ENCODE measurements around the gene CCDC97. TPM values are rescaled to one million over a fixed set of nuclear protein-coding genes. Genes with fewer than 3 reads are reported as not detected.
"Not testable (repeated sequence)": the region's sequence is repeated elsewhere in the genome, so short reads cannot be mapped to it uniquely, and the experiment has no call there.

Gene CCDC97
- total RNA-seq, 2 donors from 2014 or later: 8.1 to 16.2 TPM

GRCh38 chr19:41335467-41335866, 25.5 kb downstream of the CCDC97 start:
- H3K4me1 ChIP-seq: no peaks in the 10 kb centered on the region
- H3K9me3 ChIP-seq: no peaks in the 10 kb centered on the region
- no peak overlapping the region for H3K27ac ChIP-seq
- no peak for TF ChIP-seq CTCF (IDR thresholded peaks at IDR 0.05)
- H3K4me3 ChIP-seq: no peak overlapping the region
- no peak for DNase-seq (ENCODE audit: low spot score)
- peaks cover 26% of the 10 kb centered on the region for H3K36me3 ChIP-seq
- H3K27me3 ChIP-seq: no peaks in the 10 kb centered on the region

GRCh38 chr19:41339936-41340335, 30.0 kb downstream of the CCDC97 start:
- no peaks in the 10 kb centered on the region for H3K27me3 ChIP-seq
- H3K4me3 ChIP-seq: no peak overlapping the region
- peaks cover 24% of the 10 kb centered on the region for H3K36me3 ChIP-seq
- H3K4me1 ChIP-seq: no peaks in the 10 kb centered on the region
- no peak for DNase-seq (ENCODE audit: low spot score)
- H3K9me3 ChIP-seq: no peaks in the 10 kb centered on the region
- TF ChIP-seq CTCF (IDR thresholded peaks at IDR 0.05): no peak
- H3K27ac ChIP-seq: no peak overlapping the region

GRCh38 chr19:41341669-41342490, 31.9 kb downstream of the CCDC97 start:
- Histone ChIP-seq H3K4me1 (no peaks in the 10 kb centered on the region), H3K27me3 (no peaks in the 10 kb centered on the region), H3K36me3 (peaks cover 17% of the 10 kb centered on the region), H3K4me3 (no peak overlapping the region), H3K9me3 (no peaks in the 10 kb centered on the region), H3K27ac (no peak overlapping the region)
- no peak for TF ChIP-seq CTCF (IDR thresholded peaks at IDR 0.05)
- DNase-seq (ENCODE audit: low spot score): no peak

- H3K36me3 ChIP-seq: peaks cover 23% of the 10 kb centered on the region
- TF ChIP-seq CTCF (IDR thresholded peaks at IDR 0.05): no peak
- H3K27me3 ChIP-seq: no peaks in the 10 kb centered on the region
- no peaks in the 10 kb centered on the region for H3K9me3 ChIP-seq
- H3K27ac ChIP-seq: no peak overlapping the region
- no peak for DNase-seq (ENCODE audit: low spot score)
- no peak overlapping the region for H3K4me3 ChIP-seq
- H3K4me1 ChIP-seq: peaks cover 0 to under 1% of the 10 kb centered on the region in 2 donors
Observed at GRCh38 chr19:41344162-41344561, 34.2 kb downstream of the CCDC97 start.

- Histone ChIP-seq H3K4me1 (peaks cover 0 to 22% of the 10 kb centered on the region in 2 donors), H3K36me3 (peaks cover 23% of the 10 kb centered on the region)
- H3K27ac ChIP-seq; DNase-seq (ENCODE audit: low spot score); H3K9me3 ChIP-seq; H3K4me3 ChIP-seq; H3K27me3 ChIP-seq: not testable (repeated sequence)
Observed at GRCh38 chr19:41346916-41347315, 36.9 kb downstream of the CCDC97 start.

GRCh38 chr19:41350735-41351338, 40.9 kb downstream of the CCDC97 start:
- no peaks in the 10 kb centered on the region for H3K27me3 ChIP-seq
- H3K36me3 ChIP-seq: peaks cover 7% of the 10 kb centered on the region
- no peak for TF ChIP-seq CTCF (IDR thresholded peaks at IDR 0.05)
- no peak for DNase-seq (ENCODE audit: low spot score)
- H3K27ac ChIP-seq: peak overlapping the region; percentile 93 to 95
- H3K4me1 ChIP-seq: peaks cover 0 to 46% of the 10 kb centered on the region in 2 donors
- peak overlapping the region; percentile 84 to 88 for H3K4me3 ChIP-seq
- H3K9me3 ChIP-seq: no peaks in the 10 kb centered on the region

Data from right atrium auricular region (tissue), 2 donors.